NCI-H2227 (cell line): ENCODE measurements around the gene RNF175.
"Not testable (repeated sequence)": the region's sequence is repeated elsewhere in the genome, so short reads cannot be mapped to it uniquely, and the experiment has no call there.

Experiments
- DNase-seq: peaks from one replicate; lab custom pipeline; 2025; ENCODE audit not compliant: unreplicated experiment; lab: John Stamatoyannopoulos, UW

Gene RNF175

GRCh38 chr4:153684182-153684970 is 75.4 kb downstream of the RNF175 start, which contains the start of gene TLR2:
TSS of gene TLR2 (plus strand) at chr4:153684280. CDS start at chr4:153702908, 18,628 bp downstream.
- DNase-seq, result peak; percentile 14

DNA sequence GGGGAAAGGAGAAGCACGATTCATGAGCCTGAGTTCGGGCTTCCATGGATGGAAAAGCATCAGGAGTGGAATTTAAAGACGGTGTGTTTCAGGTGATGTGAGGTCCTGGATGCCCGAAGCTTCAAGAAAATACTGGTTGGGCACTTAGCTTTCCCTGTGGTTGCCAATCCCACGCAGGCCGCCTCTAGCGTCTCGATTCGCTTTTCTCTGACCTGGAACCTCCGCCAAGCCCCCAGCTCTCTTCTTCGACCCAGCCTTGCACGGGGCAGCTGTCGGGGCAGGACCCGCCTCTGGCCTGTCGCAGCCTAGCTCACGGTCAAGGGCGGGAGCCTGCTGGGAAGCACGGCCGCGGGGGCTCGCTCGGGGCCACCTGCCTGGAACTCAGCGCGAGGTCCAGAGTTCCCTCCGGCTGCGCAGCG is 76.1 kb downstream of the RNF175 start:
- DNase-seq, result no peak

DNA sequence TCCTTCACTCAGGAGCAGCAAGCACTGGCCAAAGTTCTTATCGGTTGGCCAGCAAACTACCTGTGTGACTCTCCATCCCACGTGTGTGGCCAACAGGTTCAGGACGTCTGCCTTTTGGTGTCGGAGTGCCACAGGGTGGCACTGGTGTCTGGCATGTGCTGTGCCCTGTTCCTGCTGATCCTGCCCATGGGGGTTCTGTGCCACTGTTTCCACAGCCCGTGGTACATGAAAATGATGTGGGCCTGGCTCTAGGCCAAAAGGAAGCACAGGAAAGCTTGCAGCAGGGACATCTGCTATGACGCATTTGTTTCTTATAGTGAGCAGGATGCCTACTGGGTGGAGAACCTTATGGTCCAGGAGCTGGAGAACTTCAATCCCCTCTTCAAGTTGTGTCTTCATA is 80.3 kb downstream of the RNF175 start:
- no peak for DNase-seq

DNA sequence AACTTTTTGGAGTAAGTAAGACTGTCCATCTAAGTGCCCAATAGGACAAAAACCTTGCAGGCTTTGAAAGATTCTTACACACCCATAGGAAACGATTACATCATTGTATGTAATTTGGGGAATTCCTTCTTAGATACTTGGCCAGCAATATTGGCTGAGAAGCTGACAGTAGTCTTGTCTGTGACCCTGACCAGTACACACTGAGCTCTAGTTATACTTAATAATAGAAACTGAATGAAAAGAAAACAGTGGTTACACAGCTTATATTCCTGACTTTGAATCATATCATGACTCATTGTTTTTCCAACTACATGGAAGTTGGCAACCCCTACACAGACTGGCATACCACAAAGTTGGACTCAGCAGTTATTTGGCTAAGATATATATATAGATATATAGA is 82.8 kb downstream of the RNF175 start:
- DNase-seq, result no peak

DNA sequence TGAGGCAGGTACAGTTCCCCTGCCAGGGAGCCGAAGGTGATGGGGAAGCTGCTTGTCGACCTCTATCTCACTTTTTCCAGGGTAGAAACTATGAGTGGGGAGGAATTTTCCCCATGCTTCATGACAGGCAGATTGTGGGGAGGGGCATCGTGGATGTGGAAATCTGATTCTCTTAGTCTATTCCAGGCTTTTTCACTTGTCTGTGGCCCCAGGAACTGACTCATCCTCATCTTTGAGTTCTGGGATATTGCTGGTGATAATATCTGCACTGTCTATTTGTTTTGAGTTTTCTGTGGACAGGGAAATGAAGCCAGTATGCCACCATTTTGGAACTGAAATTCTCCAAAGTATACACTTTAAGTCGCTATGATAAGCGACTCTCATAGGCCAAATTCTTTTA is 83.3 kb downstream of the RNF175 start:
- no peak for DNase-seq

DNA sequence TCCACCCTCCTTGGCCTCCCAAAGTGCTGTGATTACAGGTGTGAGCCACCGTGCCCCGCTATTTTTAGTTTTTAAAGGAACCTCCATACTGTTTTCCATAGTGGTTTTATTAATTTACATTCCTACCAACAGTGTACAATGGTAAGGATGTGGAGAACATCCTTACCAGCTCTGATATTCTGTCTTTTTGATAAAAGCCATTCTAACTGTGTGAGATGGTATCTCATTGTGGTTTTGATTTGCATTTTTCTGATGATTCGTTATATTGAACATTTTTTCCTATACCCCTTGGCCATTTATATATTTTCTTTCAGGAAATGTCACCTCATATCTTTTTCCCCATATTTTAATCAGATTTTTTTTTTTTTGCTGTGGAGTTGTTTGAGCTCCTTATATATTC is 90.0 kb downstream of the RNF175 start:
- no peak for DNase-seq

- no peak for DNase-seq
These were observed 91.2 kb downstream of the RNF175 start for GRCh38 chr4:153668647-153669046.

GRCh38 chr4:153666505-153666904 is 93.3 kb downstream of the RNF175 start:
- not testable (repeated sequence) for DNase-seq

- DNase-seq, result no peak
These were observed 96.2 kb downstream of the RNF175 start for GRCh38 chr4:153663667-153664066.

DNA sequence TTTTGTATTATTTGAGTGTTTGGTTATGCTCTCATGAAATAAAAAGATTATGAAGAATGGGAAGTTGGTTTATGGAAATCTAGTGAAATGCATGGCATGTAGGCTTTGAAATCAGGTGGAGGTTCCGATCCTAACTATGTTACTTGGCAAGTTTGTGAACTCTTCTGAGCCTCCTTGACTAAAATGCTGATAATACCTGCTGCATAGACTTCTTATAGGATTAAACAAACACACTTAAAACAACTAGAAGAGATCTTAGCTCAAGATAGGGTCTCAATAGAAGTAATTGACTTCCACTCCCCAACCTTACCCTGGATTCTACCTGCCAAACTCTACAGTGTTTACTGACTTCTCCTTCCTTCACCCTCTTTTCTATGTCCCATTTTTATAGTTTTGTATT is 97.9 kb downstream of the RNF175 start:
- no peak for DNase-seq

DNA sequence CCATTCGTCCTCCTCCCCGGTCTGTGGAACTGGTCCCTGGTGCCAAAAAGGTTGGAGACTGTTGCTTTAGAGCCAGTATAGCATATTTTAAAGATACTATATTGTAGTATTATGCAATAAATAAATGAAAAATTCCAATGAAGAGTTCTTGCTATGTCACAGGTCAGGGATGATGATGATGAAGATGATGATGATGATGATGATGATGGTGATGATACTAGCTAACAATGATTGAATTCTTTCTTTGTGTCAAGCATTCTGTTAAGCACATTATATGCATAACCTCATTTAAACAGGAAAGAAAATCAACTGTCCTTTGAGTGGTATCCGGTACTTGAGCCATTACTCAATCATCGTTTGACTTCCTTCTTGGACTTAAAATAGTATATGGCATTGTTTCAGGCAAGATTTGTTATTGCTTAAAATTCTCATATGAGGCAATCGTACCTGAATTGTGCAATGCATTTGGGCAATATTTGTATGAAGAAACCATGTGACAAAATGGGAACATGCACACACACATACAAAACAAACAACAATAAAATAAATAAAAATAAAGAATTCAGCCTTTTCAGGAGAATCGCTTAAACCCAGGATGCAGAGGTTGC is 98.5 kb downstream of the RNF175 start:
- DNase-seq, result no peak
